GM12872 (cell line): ENCODE data around the gene GAS2.

ENCODE experiments used
- TF ChIP-seq, protein P1 (sequence below): IDR thresholded peaks from 3 replicates; pipeline ENCODE4 v1.5.1; 2011; ENCODE audit warnings: low read depth, mild to moderate bottlenecking, low read length, moderate library complexity; ENCODE audit not compliant: insufficient read depth

GAS2 gene

DNA sequence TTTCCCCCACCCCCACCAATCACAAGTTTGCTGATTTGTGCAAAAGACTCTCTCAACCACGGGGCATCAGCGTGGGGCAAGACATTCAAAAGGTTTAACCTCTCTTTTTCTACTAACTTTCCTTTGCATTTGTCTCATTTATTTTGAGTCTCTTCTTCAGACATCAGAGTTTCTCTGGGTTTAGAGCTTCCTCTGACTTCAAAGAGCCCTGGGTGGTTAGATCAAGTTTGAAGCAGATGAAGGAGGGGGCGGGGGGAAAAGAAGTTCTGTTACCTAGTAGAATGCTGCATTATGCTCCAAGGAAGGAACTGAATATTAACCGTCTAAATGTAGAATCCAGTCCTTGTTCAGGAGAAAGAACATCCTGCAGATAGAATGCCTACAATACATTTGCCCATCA, 24.5 kb downstream of the GAS2 start:
- TF ChIP-seq, protein P1, sequence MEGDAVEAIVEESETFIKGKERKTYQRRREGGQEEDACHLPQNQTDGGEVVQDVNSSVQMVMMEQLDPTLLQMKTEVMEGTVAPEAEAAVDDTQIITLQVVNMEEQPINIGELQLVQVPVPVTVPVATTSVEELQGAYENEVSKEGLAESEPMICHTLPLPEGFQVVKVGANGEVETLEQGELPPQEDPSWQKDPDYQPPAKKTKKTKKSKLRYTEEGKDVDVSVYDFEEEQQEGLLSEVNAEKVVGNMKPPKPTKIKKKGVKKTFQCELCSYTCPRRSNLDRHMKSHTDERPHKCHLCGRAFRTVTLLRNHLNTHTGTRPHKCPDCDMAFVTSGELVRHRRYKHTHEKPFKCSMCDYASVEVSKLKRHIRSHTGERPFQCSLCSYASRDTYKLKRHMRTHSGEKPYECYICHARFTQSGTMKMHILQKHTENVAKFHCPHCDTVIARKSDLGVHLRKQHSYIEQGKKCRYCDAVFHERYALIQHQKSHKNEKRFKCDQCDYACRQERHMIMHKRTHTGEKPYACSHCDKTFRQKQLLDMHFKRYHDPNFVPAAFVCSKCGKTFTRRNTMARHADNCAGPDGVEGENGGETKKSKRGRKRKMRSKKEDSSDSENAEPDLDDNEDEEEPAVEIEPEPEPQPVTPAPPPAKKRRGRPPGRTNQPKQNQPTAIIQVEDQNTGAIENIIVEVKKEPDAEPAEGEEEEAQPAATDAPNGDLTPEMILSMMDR, result no peak

DNA sequence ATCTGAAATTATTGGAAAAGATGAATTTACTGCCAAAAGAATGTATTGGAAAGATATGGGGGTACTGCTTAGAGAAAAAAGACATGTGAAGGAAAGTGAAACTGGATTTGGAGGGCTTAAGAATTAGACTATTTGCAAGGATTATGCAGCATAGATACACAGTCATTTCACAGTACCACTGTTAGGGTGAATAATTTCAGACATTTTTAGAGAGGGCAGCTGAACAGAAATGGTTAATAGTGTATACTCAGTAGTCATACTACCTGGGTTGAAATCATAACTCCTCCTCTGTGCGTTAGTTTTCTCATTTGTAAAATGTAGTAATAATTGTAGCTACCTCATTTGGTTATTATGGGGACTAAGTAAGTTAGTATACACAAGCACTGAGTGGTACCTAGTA, 33.0 kb downstream of the GAS2 start:
- TF ChIP-seq, protein P1, result no peak

DNA sequence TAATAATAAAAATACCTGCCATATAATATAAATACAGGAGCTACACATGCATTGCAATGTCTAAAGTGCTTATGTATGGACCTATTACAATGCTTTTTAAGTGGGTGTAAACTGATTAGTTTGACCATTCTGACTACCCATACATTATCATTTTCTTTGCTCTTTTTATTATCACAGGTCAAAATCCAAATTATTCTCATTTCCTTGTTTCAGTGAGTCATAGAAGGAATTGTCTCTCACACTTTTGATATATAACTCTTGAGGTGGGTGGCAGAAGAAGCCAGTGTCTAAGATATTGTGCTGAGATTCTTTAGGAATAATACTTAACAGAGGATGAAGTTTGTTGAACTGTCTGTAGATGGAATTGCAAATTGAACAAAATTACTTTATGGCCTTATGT, 35.6 kb downstream of the GAS2 start:
- TF ChIP-seq, protein P1, result no peak

DNA sequence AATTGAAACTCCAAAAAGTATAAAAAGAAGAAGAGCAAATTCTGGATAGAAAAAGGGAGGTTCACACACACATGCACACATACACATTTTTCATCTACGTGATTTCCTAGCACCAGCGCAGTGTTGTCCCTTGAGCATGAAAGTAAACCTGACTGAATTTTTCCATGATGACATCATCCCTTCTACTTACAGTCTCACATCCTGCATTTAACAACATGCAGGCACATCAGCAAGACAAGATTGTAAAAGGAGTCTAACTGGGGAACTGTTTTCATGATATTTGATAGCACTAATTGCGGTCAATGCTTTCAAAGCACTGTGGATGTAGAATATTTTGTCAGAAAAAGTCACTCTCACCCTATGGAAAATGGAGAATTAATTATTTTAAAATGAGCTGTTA, 36.6 kb downstream of the GAS2 start:
- TF ChIP-seq, protein P1, result no peak

DNA sequence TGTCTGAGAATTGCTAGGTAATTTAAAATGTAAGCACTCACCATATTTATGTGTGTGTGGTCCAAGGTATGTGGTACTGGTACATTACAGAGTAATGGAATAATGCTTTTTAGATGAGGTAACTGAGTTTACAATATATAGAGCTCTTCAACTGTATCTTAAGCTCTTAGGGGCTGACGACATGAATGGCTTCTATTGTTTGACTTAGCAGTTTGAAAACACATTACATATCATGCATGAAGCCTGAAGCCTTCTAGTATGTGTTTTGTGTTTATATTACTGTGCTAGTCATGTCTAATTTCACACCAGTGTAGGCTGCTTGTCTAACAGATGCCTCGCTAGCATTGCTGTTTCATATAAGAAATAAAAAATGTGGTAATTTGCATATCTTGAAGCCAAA, 37.2 kb downstream of the GAS2 start:
- TF ChIP-seq, protein P1, result no peak

DNA sequence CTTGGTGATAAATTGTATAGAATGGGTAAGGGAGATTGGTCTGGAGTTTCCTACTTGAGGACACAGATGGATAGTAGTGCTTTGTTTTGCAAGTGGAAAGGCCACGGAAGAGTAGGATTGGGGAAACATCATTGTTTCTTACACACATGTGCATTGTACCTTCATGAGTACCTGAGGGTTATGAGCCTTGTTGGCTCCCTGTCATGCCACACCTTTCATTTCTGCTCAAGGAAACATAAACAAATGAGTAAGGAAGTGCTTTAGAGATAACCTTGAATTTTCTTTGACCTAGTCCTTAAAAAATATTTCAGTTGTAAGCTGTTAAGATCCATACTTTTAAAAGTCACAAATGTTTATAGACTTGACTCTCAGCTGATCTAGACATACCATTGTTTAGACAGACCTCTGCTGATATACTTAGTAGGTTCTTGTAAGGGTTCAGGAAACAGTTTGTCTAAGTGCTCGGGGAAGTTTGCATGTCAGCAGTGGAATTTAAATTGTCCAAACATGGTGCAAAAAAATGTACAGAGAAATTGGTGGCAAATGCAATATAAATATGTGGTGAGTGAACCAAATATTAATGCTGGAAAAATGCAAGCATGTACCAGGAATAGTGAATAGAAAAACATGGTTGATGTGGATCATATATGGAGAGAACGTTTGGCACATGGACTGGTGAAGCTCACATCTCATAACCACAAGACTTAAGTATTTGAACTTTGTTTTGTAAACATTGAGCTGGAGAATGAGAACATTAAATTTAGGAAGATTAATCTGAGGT, 40.9 kb downstream of the GAS2 start:
- TF ChIP-seq, protein P1, result no peak

DNA sequence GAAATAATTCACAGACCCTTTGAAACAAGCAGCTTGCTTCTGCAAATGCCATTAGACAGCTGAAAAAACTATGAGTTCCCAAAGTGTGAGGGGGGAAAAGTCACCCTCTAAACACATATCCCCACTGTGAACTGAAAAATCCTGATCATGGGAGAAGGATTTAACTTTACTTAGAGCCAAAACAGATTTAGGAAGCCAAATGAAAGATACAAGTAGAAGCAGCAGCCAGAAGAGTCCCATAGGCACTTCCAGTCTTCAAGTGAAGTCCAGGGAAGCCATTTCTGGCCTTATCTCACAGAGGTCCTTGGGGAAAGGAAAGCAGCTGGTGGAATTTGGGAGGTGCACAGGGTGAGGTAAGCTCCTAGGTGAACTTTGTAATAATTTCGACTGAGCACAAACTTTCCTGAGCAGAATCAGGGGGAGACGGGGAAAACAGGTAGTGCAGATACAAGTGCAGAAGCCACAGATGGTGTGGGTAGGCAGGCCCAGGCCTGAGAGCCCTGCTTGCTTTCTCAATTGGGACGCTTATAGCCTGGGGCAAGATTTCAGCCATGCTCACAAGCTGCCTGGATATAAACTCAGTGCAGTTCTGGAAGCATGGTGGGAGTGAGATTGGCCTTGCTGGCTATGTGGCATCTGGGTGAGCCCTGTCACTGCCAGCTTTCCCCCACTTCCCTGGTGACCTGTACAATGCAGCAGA, 44.8 kb downstream of the GAS2 start:
- TF ChIP-seq, protein P1, result no peak
